Gastroesophageal sphincter (tissue), 4 donors: ENCODE measurements around the gene KIAA1217. TPM values are rescaled to one million over a fixed set of nuclear protein-coding genes. Genes with fewer than 3 reads are reported as not detected.

Experiments used
- ATAC-seq: fragments of 150-250 bp; one replicate; pipeline ENCODE4 v1.9.1; 2016; ENCODE audit warnings: mild to moderate bottlenecking, moderate library complexity
- H3K27ac ChIP-seq, 4 donors: fragments of 200-600 bp; sonication (generic) in 3 of 4; 1 replicate in 3 of 4; 2 replicates in 1 of 4; pipeline ENCODE4 v1.5.1; 2016 to 2019
- H3K27me3 ChIP-seq: fragments of 200-600 bp; sonication (generic); one replicate; pipeline ENCODE4 v1.5.1; 2019
- H3K36me3 ChIP-seq, 2 donors: fragments of 200-600 bp; sonication (generic); one replicate each; pipeline ENCODE4 v1.5.1; 2019; ENCODE audit warnings: control low read depth in 1 of 2
- H3K4me1 ChIP-seq, 3 donors: fragments of 200-600 bp; sonication (generic); 1 replicate in 2 of 3; 2 replicates in 1 of 3; pipeline ENCODE4 v1.5.1; 2016 to 2019; ENCODE audit warnings: control low read depth in 2 of 3
- H3K4me3 ChIP-seq, 2 donors: fragments of 200-600 bp; sonication (generic); one replicate each; pipeline ENCODE4 v1.5.1; 2019; ENCODE audit warnings: mild to moderate bottlenecking in 1 of 2, moderate library complexity in 1 of 2
- H3K9me3 ChIP-seq, 3 donors: fragments of 200-600 bp; sonication (generic); one replicate each; pipeline ENCODE4 v1.5.1; 2017 to 2019; ENCODE audit warnings: control low read depth in 2 of 3
- EP300 ChIP-seq: sonication (generic); formaldehyde crosslinking; IDR thresholded peaks from one replicate; pipeline ENCODE4 v1.6.1; 2017; ENCODE audit warnings: antibody characterized with exemption, mild to moderate bottlenecking
- POLR2A ChIP-seq, 2 donors: fragments of 450-650 bp; IDR thresholded peaks; one replicate each; pipeline ENCODE4 v1.6.1; 2017; ENCODE audit warnings: antibody characterized with exemption in 2 of 2, mild to moderate bottlenecking in 2 of 2, moderate library complexity in 1 of 2
- POLR2AphosphoS5 ChIP-seq: sonication (generic); formaldehyde crosslinking; IDR thresholded peaks from one replicate; pipeline ENCODE4 v1.6.1; 2017; ENCODE audit warnings: antibody characterized with exemption
- WGBS, 2 donors: methylation state at CpG; one replicate each; pipeline ENCODE4 v1.1.5; 2018; ENCODE audit warnings: low coverage in 1 of 2; 5-methylcytosine and 5-hydroxymethylcytosine counted together
- total RNA-seq, 4 donors: library from RNA; depleted of rRNA; stranded (reverse); fragments of >200 nt; gene quantifications; one replicate each; pipeline ENCODE4 v1.1.0, GENCODE V29; 2016
- TF ChIP-seq, protein P1 (sequence below), 4 experiments: fragments of 200-600 bp in 2 of 4; fragments of 450-650 bp in 2 of 4; sonication (generic) in 1 of 4; IDR thresholded peaks; one replicate each; pipeline ENCODE4 v1.5.1; 2017 to 2019; ENCODE audit warnings: antibody characterized with exemption in 4 of 4, mild to moderate bottlenecking in 2 of 4, moderate library complexity in 2 of 4

KIAA1217 gene
- total RNA-seq, 4 donors from 2014 or later: 9.7 to 15.3 (median 12.7) TPM

DNA sequence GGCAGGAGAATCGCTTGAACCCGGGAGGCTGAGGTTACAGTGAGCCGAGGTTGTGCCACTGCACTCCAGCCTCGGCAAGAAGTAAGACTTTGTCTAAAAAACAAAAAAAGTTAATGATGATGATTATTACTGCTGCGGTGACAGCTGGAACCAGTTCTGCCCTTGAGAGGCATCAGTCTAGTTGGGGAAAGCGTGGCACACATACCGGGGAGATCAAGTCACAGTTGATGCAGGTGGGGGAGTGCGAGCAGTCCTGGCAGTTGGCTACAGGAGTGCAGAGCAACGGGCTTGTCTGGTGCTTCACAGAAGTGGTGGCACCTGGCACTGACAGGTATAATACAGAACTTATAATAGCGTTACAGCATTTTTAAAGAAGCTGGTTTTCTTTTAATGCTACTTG lies 341.7 kb downstream of the KIAA1217 start:
- Histone ChIP-seq H3K4me3 (no peak overlapping the region), H3K27ac (no peak overlapping the region), H3K4me1 (no peaks in the 10 kb centered on the region), H3K9me3 (no peaks in the 10 kb centered on the region), H3K27me3 (peaks cover 6% of the 10 kb centered on the region), H3K36me3 (peaks cover 0 to 6% of the 10 kb centered on the region in 2 donors)
- no peak for TF ChIP-seq EP300
- TF ChIP-seq POLR2AphosphoS5: no peak
- TF ChIP-seq POLR2A (IDR thresholded peaks at IDR 0.05): no peak
- TF ChIP-seq, protein P1, sequence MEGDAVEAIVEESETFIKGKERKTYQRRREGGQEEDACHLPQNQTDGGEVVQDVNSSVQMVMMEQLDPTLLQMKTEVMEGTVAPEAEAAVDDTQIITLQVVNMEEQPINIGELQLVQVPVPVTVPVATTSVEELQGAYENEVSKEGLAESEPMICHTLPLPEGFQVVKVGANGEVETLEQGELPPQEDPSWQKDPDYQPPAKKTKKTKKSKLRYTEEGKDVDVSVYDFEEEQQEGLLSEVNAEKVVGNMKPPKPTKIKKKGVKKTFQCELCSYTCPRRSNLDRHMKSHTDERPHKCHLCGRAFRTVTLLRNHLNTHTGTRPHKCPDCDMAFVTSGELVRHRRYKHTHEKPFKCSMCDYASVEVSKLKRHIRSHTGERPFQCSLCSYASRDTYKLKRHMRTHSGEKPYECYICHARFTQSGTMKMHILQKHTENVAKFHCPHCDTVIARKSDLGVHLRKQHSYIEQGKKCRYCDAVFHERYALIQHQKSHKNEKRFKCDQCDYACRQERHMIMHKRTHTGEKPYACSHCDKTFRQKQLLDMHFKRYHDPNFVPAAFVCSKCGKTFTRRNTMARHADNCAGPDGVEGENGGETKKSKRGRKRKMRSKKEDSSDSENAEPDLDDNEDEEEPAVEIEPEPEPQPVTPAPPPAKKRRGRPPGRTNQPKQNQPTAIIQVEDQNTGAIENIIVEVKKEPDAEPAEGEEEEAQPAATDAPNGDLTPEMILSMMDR (IDR thresholded peaks at IDR 0.05): no peak
- ATAC-seq: no peak
- WGBS, 2 donors: 79 to 83% methylated on average over 6 to 9 of the region's 10 CpGs

DNA sequence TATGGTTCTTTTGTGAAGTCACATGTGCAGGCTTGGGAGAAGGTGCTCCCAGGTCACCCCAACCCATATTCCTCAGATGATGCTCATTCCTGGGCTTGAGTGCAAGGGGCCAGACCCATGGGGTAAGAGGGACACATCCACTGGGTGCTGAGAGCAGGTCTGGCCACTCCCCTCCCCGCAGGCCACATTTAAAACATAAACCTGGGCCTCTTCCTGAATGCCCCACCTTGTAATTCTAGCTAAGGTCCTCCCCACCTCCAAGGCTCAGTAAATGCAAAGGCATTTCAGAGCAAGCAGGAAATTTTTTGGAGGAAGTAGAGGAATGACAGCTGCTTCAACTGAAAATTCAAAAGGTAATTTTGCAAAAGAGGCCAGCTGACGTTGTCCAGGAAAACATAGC lies 342.2 kb downstream of the KIAA1217 start:
- 63 to 87% methylated on average over 2 of the region's 2 CpGs for WGBS, 2 donors
- H3K27ac ChIP-seq: no peak overlapping the region

DNA sequence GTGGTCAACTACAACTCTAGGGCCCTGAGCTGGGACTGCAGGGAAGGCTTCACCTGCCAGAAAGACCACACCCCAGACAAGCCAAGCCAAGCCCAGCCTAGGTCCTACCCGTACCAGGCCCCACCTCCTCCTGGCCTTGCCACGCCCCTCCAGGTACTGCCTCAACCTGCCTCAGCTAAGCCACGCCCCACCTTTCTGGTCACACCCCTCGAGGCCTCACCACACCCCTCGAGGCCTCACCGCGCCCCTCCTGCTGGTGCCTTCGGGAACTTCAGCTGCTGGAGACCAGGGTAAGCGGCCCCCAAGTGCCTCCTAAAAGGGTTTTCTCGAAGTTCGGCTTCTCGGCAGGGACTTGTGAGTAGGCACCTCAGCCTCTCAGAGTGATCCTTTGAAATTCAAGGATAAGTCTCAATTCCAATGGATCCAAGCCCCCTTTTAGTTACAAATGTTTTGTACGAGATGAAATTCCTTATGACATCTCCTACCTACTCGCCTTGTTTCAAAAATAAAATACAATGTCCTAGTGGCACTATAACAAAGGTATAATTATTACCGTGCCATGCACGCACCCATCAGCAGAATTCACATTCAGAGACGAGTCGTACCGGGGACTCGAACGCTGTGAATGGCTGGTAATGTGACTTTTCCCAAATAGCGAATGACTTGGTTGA lies 343.5 kb downstream of the KIAA1217 start:
- Histone ChIP-seq H3K4me3 (no peak overlapping the region), H3K27ac (no peak overlapping the region), H3K36me3 (no peaks in the 10 kb centered on the region), H3K9me3 (no peaks in the 10 kb centered on the region), H3K4me1 (no peaks in the 10 kb centered on the region), H3K27me3 (peaks cover 6% of the 10 kb centered on the region)
- ATAC-seq: no peak
- TF ChIP-seq POLR2AphosphoS5 (no peak), EP300 (no peak), POLR2A (IDR thresholded peaks at IDR 0.05) (no peak)
- TF ChIP-seq, protein P1 (IDR thresholded peaks at IDR 0.05): no peak
- 60 to 61% methylated on average over 5 to 13 of the region's 22 CpGs for WGBS, 2 donors

More for the DNA sequence above, 342.2 kb downstream of the KIAA1217 start:
- H3K9me3 ChIP-seq: no peaks in the 10 kb centered on the region
- H3K36me3 ChIP-seq: peaks cover 0 to 3% of the 10 kb centered on the region in 2 donors
- TF ChIP-seq, protein P1 (IDR thresholded peaks at IDR 0.05): no peak
- no peak for TF ChIP-seq POLR2A (IDR thresholded peaks at IDR 0.05)
- TF ChIP-seq POLR2AphosphoS5: no peak
- H3K4me3 ChIP-seq: no peak overlapping the region
- H3K4me1 ChIP-seq: no peaks in the 10 kb centered on the region
- peaks cover 6% of the 10 kb centered on the region for H3K27me3 ChIP-seq
- no peak for ATAC-seq

DNA sequence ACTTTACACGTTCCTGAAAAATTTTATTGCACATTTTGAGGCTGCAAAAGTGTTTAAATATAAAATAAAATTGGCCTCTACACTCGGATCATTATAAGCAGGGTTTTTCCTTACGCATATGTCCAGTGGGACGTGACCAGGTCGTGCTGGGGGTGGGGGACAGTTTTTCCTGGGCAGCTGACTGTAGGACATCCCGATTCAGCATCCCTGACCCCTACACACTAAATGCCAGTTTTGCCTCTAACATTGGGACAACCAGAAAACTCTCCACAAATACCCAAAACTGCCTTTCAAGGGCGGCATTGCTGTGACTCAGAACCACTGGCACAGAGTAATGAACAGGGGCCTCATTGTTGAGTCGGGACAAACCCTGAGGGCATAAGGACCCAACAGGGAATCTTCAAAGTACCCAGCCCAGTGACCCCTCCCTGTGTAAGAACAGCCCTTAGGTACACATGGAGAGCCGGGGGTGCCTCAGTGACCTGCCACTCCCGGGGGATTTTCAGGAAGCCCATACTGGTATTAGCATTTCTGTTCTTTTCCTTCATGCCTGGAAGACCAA lies 344.2 kb downstream of the KIAA1217 start:
- Histone ChIP-seq H3K27me3 (peaks cover 6% of the 10 kb centered on the region), H3K36me3 (no peaks in the 10 kb centered on the region), H3K27ac (no peak overlapping the region), H3K4me3 (no peak overlapping the region), H3K4me1 (no peaks in the 10 kb centered on the region), H3K9me3 (no peaks in the 10 kb centered on the region)
- WGBS, 2 donors: 59 to 77% methylated on average over 5 of the region's 10 CpGs
- TF ChIP-seq, protein P1 (IDR thresholded peaks at IDR 0.05): no peak
- TF ChIP-seq POLR2AphosphoS5 (no peak), POLR2A (IDR thresholded peaks at IDR 0.05) (no peak), EP300 (no peak)
- ATAC-seq: no peak

DNA sequence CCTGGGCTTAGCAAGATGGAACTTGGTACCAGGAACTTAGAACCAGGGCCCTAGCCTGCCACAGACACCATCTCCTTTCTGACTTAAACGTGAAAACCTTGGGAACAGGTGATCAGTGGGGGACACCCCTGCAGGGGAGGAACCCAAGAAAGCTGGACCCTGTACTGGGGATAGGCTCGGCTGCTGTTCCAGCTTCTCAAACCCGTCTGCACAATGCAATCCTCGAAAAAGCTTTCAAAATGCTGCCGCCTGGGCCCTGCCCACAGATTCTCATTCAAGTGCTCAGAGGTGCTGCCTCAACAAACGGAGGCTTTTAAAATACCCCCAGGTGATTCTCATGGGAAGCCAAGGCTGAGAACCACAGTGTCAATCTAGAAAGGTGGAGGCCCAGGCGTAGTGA lies 345.1 kb downstream of the KIAA1217 start:
- TF ChIP-seq, protein P1 (IDR thresholded peaks at IDR 0.05): no peak
- TF ChIP-seq POLR2AphosphoS5 (no peak), EP300 (no peak), POLR2A (IDR thresholded peaks at IDR 0.05) (no peak)
- Histone ChIP-seq H3K9me3 (no peaks in the 10 kb centered on the region), H3K4me3 (no peak overlapping the region), H3K4me1 (no peaks in the 10 kb centered on the region), H3K27ac (no peak overlapping the region), H3K27me3 (peaks cover 6% of the 10 kb centered on the region), H3K36me3 (no peaks in the 10 kb centered on the region)
- ATAC-seq: no peak
- 76 to 90% methylated on average over 2 to 4 of the region's 7 CpGs for WGBS, 2 donors
